GM12878 (cell line): Measurements from ENCODE around the gene DSG2. TPM values are rescaled to one million over a fixed set of nuclear protein-coding genes. Genes with fewer than 3 reads are reported as not detected.

Experiments
- BHLHE40 ChIP-seq, 2 experiments: fragments of 450-650 bp in 1 of 2; IDR thresholded peaks; 2 replicates each; pipeline ENCODE4 v1.6.1; 2011 to 2017; ENCODE audit warnings: low read depth in 2 of 2, borderline replicate concordance in 1 of 2, improper control_type of control experiment in 1 of 2, low read length in 1 of 2, mild to moderate bottlenecking in 1 of 2
- BMI1 ChIP-seq: fragments of 450-650 bp; IDR thresholded peaks from 2 replicates; pipeline ENCODE4 v1.6.1; 2016; ENCODE audit warnings: mild to moderate bottlenecking, moderate library complexity, borderline replicate concordance
- CREB1 ChIP-seq: IDR thresholded peaks from 2 replicates; pipeline ENCODE4 v1.6.1; 2012; ENCODE audit warnings: low read depth, mild to moderate bottlenecking, inconsistent platforms
- EED ChIP-seq: sonication (generic); IDR thresholded peaks from 2 replicates; pipeline ENCODE4 v1.6.1; 2016; ENCODE audit warnings: antibody characterized with exemption, low read depth
- ESRRA ChIP-seq: IDR thresholded peaks from 2 replicates; pipeline ENCODE4 v1.6.1; 2012; ENCODE audit warnings: mild to moderate bottlenecking, low read length, improper control_type of control experiment
- IKZF1 ChIP-seq: fragments of 450-650 bp; conservative IDR thresholded peaks from 2 replicates; pipeline ENCODE4 v1.6.1; 2017; ENCODE audit warnings: antibody characterized with exemption, mild to moderate bottlenecking
- IRF4 ChIP-seq: IDR thresholded peaks from 2 replicates; pipeline ENCODE4 v1.6.1; 2011; ENCODE audit warnings: low read depth, low read length
- JUND ChIP-seq: IDR thresholded peaks from 2 replicates; pipeline ENCODE4 v1.6.1; 2012; ENCODE audit warnings: low read depth, mild to moderate bottlenecking, low read length, improper control_type of control experiment, moderate library complexity
- LARP7 ChIP-seq: fragments of 450-650 bp; IDR thresholded peaks from 2 replicates; pipeline ENCODE4 v1.6.1; 2017; ENCODE audit warnings: mild to moderate bottlenecking
- MEF2B ChIP-seq: fragments of 450-650 bp; IDR thresholded peaks from 2 replicates; pipeline ENCODE4 v1.6.1; 2018; ENCODE audit warnings: mild to moderate bottlenecking, moderate library complexity; ENCODE audit not compliant: partially characterized antibody, poor library complexity, severe bottlenecking
- NFYA ChIP-seq: IDR thresholded peaks from 2 replicates; pipeline ENCODE4 v1.6.1; 2011; ENCODE audit warnings: low read depth, mild to moderate bottlenecking, low read length, improper control_type of control experiment, borderline replicate concordance
- NFYB ChIP-seq: IDR thresholded peaks from 2 replicates; pipeline ENCODE4 v1.6.1; 2011; ENCODE audit warnings: low read depth, mild to moderate bottlenecking, low read length, improper control_type of control experiment, moderate library complexity; ENCODE audit not compliant: insufficient read depth
- SIX5 ChIP-seq: IDR thresholded peaks from 2 replicates; pipeline ENCODE4 v1.6.1; 2011; ENCODE audit warnings: mild to moderate bottlenecking, low read depth, low read length, moderate library complexity; ENCODE audit not compliant: severe bottlenecking
- SMAD1 ChIP-seq: fragments of 450-650 bp; IDR thresholded peaks from 2 replicates; pipeline ENCODE4 v1.6.1; 2018; ENCODE audit warnings: mild to moderate bottlenecking, low read depth; ENCODE audit not compliant: partially characterized antibody
- SPI1 ChIP-seq: IDR thresholded peaks from 2 replicates; pipeline ENCODE4 v1.6.1; 2011; ENCODE audit warnings: low read depth, mild to moderate bottlenecking, low read length, moderate library complexity, borderline replicate concordance; ENCODE audit not compliant: insufficient read depth
- TAF1 ChIP-seq: IDR thresholded peaks from 2 replicates; pipeline ENCODE4 v1.6.1; 2011; ENCODE audit warnings: mild to moderate bottlenecking, low read depth, low read length, borderline replicate concordance
- TCF3 ChIP-seq: IDR thresholded peaks from 2 replicates; pipeline ENCODE4 v1.6.1; 2012; ENCODE audit warnings: low read depth, mild to moderate bottlenecking, low read length, borderline replicate concordance; ENCODE audit not compliant: insufficient read depth
- ZBED1 ChIP-seq: IDR thresholded peaks from 2 replicates; pipeline ENCODE4 v1.6.1; 2016; ENCODE audit warnings: borderline replicate concordance
- ZBTB33 ChIP-seq: fragments of 450-650 bp; IDR thresholded peaks from 2 replicates; pipeline ENCODE4 v1.6.1; 2017; ENCODE audit warnings: mild to moderate bottlenecking
- ZNF384 ChIP-seq: IDR thresholded peaks from 2 replicates; pipeline ENCODE4 v1.6.1; 2012; ENCODE audit warnings: low read depth, mild to moderate bottlenecking, low read length, improper control_type of control experiment, borderline replicate concordance
- polyA plus RNA-seq, 11 experiments: library from polyadenylated mRNA; depleted of rRNA in 4 of 11; unstranded in 6 of 11; stranded (reverse) in 5 of 11; fragments of >200 nt; fragmentation: Nextera tagmentation in 4 of 11; fragmentation: Illumina TruSeq in 1 of 11; extraction: Ambion mirVana in 4 of 11; extraction: Trizol in 1 of 11; gene quantifications; 1 replicate in 1 of 11; 2 replicates in 10 of 11; pipeline versions ENCODE4 v1.2.1 to v1.2.3, GENCODE V29; 2011 to 2016; ENCODE audit warnings: inconsistent platforms in 2 of 11, missing spikeins in 2 of 11, low read depth in 1 of 11
- total RNA-seq, 4 experiments: library from RNA; depleted of rRNA in 3 of 4; stranded (reverse); fragments of >200 nt in 3 of 4; fragmentation: Illumina TruSeq in 1 of 4; extraction: Trizol in 1 of 4; gene quantifications; 2 replicates each; pipeline versions ENCODE4 v1.2.1 to v1.2.3, GENCODE V29; 2013 to 2021
- TF ChIP-seq, protein P1 (sequence below): fragments of 450-650 bp; IDR thresholded peaks from 2 replicates; pipeline ENCODE4 v1.6.1; 2018; ENCODE audit warnings: mild to moderate bottlenecking, low read depth, moderate library complexity; ENCODE audit not compliant: partially characterized antibody
- TF ChIP-seq, protein P2 (sequence below), 3 experiments: IDR thresholded peaks in 2 of 3; conservative IDR thresholded peaks in 1 of 3; 2 replicates each; pipeline ENCODE4 v1.5.1; 2011; ENCODE audit warnings: low read depth in 3 of 3, low read length in 3 of 3, mild to moderate bottlenecking in 3 of 3, control low read depth in 2 of 3, moderate library complexity in 2 of 3, inconsistent platforms in 1 of 3, mixed read lengths in 1 of 3; ENCODE audit not compliant: control insufficient read depth in 2 of 3, insufficient read depth in 1 of 3; ENCODE audit errors: extremely low read depth in 1 of 3

The DSG2 gene
- total and polyA plus RNA-seq, 10 of the 15 experiments (the other 5 are each of a cell fraction or from before 2014, with no cell fraction given): 11.7 to 46.2 (median 28.0) TPM

DNA sequence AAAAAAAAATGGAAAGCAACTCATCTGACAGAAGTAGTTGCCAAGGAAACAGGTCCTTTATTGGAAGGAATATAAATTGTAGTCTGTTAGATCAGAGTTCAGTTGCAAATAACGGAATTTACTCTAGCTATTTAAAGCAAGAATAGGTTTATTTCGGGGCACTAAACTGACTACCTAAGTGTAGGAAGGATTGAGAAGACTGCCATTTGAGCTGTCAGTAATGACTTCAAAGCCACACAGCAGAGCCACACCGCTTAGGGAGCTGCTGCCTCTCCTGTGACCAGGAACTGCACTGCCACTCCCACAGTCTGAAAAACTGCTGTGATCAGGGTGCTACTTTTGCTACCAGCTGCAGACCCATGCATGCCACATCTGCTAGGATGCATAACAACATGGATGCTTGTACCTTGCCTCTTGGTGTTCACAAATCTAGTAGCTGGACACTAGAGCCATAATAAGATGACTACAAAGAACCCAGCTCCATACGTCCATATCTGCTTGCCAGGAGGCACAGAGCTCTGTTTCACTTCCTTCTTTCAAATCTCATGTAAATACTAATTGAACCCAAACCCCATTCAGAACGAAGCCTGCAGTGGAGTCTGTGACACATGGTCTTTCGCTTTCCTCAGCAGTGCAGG is 2.2 kb downstream of the DSG2 start (continued):
- TF ChIP-seq, protein P1, sequence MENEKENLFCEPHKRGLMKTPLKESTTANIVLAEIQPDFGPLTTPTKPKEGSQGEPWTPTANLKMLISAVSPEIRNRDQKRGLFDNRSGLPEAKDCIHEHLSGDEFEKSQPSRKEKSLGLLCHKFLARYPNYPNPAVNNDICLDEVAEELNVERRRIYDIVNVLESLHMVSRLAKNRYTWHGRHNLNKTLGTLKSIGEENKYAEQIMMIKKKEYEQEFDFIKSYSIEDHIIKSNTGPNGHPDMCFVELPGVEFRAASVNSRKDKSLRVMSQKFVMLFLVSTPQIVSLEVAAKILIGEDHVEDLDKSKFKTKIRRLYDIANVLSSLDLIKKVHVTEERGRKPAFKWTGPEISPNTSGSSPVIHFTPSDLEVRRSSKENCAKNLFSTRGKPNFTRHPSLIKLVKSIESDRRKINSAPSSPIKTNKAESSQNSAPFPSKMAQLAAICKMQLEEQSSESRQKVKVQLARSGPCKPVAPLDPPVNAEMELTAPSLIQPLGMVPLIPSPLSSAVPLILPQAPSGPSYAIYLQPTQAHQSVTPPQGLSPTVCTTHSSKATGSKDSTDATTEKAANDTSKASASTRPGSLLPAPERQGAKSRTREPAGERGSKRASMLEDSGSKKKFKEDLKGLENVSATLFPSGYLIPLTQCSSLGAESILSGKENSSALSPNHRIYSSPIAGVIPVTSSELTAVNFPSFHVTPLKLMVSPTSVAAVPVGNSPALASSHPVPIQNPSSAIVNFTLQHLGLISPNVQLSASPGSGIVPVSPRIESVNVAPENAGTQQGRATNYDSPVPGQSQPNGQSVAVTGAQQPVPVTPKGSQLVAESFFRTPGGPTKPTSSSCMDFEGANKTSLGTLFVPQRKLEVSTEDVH: no peak
- peak; percentile 73 for TF ChIP-seq MEF2B
- TF ChIP-seq CREB1: peak; percentile 27; the same call in 1 of the 2 replicates
- TF ChIP-seq LARP7: peak; percentile 51
- 0 out of 2 replicates have a peak, but pooled peaks have one; percentile 22 for TF ChIP-seq BMI1
- no peak for TF ChIP-seq NFYB
- peak; percentile 34 to 37; a peak in 2 of 4 replicates for TF ChIP-seq BHLHE40 (IDR thresholded peaks at IDR 0.05; ENCODE audit: borderline replicate concordance in 1 of 2, low read depth in 2 of 2, low read length in 1 of 2)
- no peak for TF ChIP-seq ESRRA
- TF ChIP-seq ZNF384: peak; percentile 42; the same call in 1 of the 2 replicates
- no peak for TF ChIP-seq SIX5
- TF ChIP-seq JUND: no peak
- TF ChIP-seq, protein P2, sequence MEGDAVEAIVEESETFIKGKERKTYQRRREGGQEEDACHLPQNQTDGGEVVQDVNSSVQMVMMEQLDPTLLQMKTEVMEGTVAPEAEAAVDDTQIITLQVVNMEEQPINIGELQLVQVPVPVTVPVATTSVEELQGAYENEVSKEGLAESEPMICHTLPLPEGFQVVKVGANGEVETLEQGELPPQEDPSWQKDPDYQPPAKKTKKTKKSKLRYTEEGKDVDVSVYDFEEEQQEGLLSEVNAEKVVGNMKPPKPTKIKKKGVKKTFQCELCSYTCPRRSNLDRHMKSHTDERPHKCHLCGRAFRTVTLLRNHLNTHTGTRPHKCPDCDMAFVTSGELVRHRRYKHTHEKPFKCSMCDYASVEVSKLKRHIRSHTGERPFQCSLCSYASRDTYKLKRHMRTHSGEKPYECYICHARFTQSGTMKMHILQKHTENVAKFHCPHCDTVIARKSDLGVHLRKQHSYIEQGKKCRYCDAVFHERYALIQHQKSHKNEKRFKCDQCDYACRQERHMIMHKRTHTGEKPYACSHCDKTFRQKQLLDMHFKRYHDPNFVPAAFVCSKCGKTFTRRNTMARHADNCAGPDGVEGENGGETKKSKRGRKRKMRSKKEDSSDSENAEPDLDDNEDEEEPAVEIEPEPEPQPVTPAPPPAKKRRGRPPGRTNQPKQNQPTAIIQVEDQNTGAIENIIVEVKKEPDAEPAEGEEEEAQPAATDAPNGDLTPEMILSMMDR (IDR thresholded peaks at IDR 0.05 in 2 of 3, conservative IDR thresholded peaks at IDR 0.05 in 1 of 3; ENCODE audit: control insufficient read depth in 2 of 3, extremely low read depth in 1 of 3, insufficient read depth in 1 of 3, low read depth in 3 of 3, low read length in 3 of 3): no peak
- TF ChIP-seq ZBTB33: no peak
- peak; percentile 69 for TF ChIP-seq EED
- TF ChIP-seq SPI1: peak; percentile 98
- no peak for TF ChIP-seq TAF1
- TF ChIP-seq NFYA: no peak
- peak; percentile 83 for TF ChIP-seq IKZF1
- TF ChIP-seq IRF4: peak; percentile 88
- TF ChIP-seq ZBED1: no peak
- 0 out of 2 replicates have a peak, but pooled peaks have one; percentile 13 for TF ChIP-seq TCF3
- no peak for TF ChIP-seq SMAD1
